GM19468 (cell line): ENCODE data around the gene LIMS2.

Experiments
- ATAC-seq: cut with Tn5 transposase; IDR thresholded peaks from one replicate; pipeline ENCODE4 v1.9.1; 2021; ENCODE audit warnings: mild to moderate bottlenecking, moderate library complexity, moderate number of reproducible peaks; ENCODE audit not compliant: unreplicated experiment; ENCODE audit errors: extremely low read depth

The LIMS2 gene

GRCh38 chr2:127661072-127661649 is 14.2 kb downstream of the LIMS2 start:
- ATAC-seq: no peak

- ATAC-seq: no peak
Observed at GRCh38 chr2:127660291-127660578, 15.1 kb downstream of the LIMS2 start.

GRCh38 chr2:127659408-127660290 is 15.7 kb downstream of the LIMS2 start:
- no peak for ATAC-seq

- ATAC-seq: no peak
Observed at GRCh38 chr2:127658641-127659407, 16.5 kb downstream of the LIMS2 start.

GRCh38 chr2:127658146-127658545 is 17.2 kb downstream of the LIMS2 start:
- ATAC-seq: no peak

GRCh38 chr2:127657232-127657595 is 18.1 kb downstream of the LIMS2 start:
- no peak for ATAC-seq

- ATAC-seq: no peak
Observed at GRCh38 chr2:127656569-127657231, 18.6 kb downstream of the LIMS2 start.

GRCh38 chr2:127655209-127656073 is 19.9 kb downstream of the LIMS2 start:
- ATAC-seq: no peak

GRCh38 chr2:127654838-127655175 is 20.5 kb downstream of the LIMS2 start:
- no peak for ATAC-seq

- ATAC-seq: no peak
Observed at GRCh38 chr2:127654084-127654837, 21.1 kb downstream of the LIMS2 start.

- no peak for ATAC-seq
Observed at GRCh38 chr2:127653421-127654083, 21.8 kb downstream of the LIMS2 start.

GRCh38 chr2:127652786-127653357 is 22.5 kb downstream of the LIMS2 start:
- no peak for ATAC-seq

- ATAC-seq: no peak
Observed at GRCh38 chr2:127651971-127652550, 23.3 kb downstream of the LIMS2 start.

GRCh38 chr2:127651381-127651809 is 23.9 kb downstream of the LIMS2 start:
- no peak for ATAC-seq

- no peak for ATAC-seq
Observed at GRCh38 chr2:127650785-127651380, 24.4 kb downstream of the LIMS2 start.

- no peak for ATAC-seq
Observed at GRCh38 chr2:127650041-127650784, 25.1 kb downstream of the LIMS2 start.

- no peak for ATAC-seq
Observed at GRCh38 chr2:127649684-127650040, 25.7 kb downstream of the LIMS2 start.
